Measurements from ENCODE around the gene ASB13. TPM values are rescaled to one million over a fixed set of nuclear protein-coding genes. Genes with fewer than 3 reads are reported as not detected.
A peak's percentile ranks its signal among the peaks of the same experiment; 100 is the strongest.

The ASB13 gene, protein sequence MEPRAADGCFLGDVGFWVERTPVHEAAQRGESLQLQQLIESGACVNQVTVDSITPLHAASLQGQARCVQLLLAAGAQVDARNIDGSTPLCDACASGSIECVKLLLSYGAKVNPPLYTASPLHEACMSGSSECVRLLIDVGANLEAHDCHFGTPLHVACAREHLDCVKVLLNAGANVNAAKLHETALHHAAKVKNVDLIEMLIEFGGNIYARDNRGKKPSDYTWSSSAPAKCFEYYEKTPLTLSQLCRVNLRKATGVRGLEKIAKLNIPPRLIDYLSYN
- total RNA-seq = 10.2 TPM
- long read RNA-seq, transcript ASB13-201 (6 exons, 2,699 nt) = major isoform, 18 of 22 reads
- long read RNA-seq, partial matches to known transcripts = 1 of 22 reads
- long read RNA-seq, other reads (novel, unspliced or antisense) = 3 of 22 reads

GRCh38 chr10:5666008-5666840 is at the start of gene ASB13:
Gene ASB13, minus strand, starts transcription at chr10:5666595. Its CDS starts 44 bp downstream, at chr10:5666551.
- peak; percentile 85 for DNase-seq (ENCODE audit: low spot score)
- intact Hi-C loops (cut with DNase I) = no loop called here

GRCh38 chr10:5711642-5712041 is 45.2 kb upstream of the ASB13 start:
- DNase-seq (ENCODE audit: low spot score) = no peak
- intact Hi-C loops (cut with DNase I) = no loop called here

- DNase-seq (ENCODE audit: low spot score) = no peak
- intact Hi-C loops (cut with DNase I) = no loop called here
Observed at GRCh38 chr10:5710859-5711258, 44.5 kb upstream of the ASB13 start.

DNA sequence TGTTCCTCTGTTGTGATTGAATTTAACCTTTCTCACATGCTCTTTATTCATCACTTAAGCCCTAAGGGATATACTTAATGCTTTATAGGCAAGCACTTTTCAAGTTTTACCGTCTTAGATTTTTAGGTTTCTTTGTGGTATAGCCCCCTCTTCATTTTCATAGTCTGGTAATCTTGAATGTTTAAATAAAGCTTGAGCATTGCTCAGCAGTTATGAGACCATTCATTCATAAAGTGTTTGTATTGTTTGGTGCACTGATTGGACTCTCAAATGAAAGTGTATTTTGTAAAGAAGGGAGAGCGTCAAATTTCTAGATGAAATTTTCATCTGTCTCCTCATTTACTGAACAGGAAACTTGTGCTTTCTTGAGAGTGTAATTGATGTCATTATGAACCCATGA is 43.5 kb upstream of the ASB13 start:
- intact Hi-C loops (cut with DNase I) = no loop called here
- DNase-seq (ENCODE audit: low spot score) = no peak

GRCh38 chr10:5708356-5708755 is 42.0 kb upstream of the ASB13 start:
- DNase-seq (ENCODE audit: low spot score) = no peak
- intact Hi-C loops (cut with DNase I) = no loop called here

GRCh38 chr10:5698062-5698461 is 31.7 kb upstream of the ASB13 start:
- DNase-seq (ENCODE audit: low spot score) = no peak
- intact Hi-C loops (cut with DNase I) = no loop called here

GRCh38 chr10:5697342-5697741 is 30.9 kb upstream of the ASB13 start:
- no peak for DNase-seq (ENCODE audit: low spot score)
- intact Hi-C loops (cut with DNase I) = no loop called here

GRCh38 chr10:5694573-5694972 is 28.2 kb upstream of the ASB13 start:
- intact Hi-C loops (cut with DNase I) = no loop called here
- DNase-seq (ENCODE audit: low spot score) = no peak

DNA sequence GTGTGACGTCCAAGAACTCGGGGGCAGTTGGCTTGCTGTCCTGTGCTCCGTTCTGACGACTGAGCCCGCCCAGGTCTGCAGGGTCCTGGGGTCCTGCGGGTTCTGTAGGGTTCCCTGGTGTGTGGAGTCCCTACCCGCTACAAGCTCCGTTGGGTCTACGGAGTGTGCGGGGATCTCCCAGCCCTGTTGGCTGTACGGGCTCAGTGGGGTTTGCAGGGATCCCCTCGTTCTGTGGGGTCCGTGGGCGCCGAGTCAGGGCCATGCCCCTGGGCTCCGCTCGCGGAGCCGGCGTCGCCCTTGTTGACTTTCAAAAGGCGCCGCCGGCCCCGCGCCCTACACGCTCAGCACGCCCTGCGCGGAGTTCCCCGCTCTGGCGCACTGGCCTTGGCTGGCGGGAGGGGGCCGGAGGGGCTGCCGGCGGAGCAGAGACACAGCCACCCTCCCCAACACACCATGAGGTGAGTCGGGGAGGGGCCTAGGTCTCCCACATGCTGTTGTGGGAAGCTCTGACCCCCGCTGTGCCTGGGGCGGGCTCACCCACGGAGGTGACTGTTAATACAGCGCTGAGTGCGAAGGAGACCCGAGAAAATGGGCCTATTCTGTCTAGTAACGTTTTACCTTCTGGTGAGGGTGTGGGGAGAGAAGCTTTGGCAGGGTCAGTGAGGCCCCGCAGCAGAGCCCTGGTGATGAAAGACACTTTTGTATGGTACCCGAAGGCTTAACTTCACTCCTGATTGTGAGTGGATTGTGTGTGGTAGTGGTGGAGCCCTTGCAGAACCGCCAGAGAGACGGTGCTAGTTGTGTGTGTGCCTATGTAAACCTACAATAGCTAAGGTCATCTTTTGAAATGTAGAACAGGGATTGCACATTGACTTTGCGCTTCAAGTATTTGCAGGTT is 26.3 kb upstream of the ASB13 start:
- peak; percentile 78 for DNase-seq (ENCODE audit: low spot score)
- intact Hi-C loops (cut with DNase I) = no loop called here

GRCh38 chr10:5691786-5692185 is 25.4 kb upstream of the ASB13 start:
- intact Hi-C loops (cut with DNase I) = no loop called here
- no peak for DNase-seq (ENCODE audit: low spot score)

GRCh38 chr10:5688587-5688986 is 22.2 kb upstream of the ASB13 start:
- DNase-seq (ENCODE audit: low spot score) = no peak
- intact Hi-C loops (cut with DNase I) = loop anchor here (10.0 kb wide), 1 partner anchor 66 kb away; no protein-coding TSS in a partner anchor

GRCh38 chr10:5685764-5686240 is 19.4 kb upstream of the ASB13 start:
- intact Hi-C loops (cut with DNase I) = loop anchor here (2.0 to 10.0 kb wide), 2 partner anchors 69 to 127 kb away; partner anchors contain the start of gene GDI2
- no peak for DNase-seq (ENCODE audit: low spot score)

- peak; percentile 79 for DNase-seq (ENCODE audit: low spot score)
- intact Hi-C loops (cut with DNase I) = loop anchor here (2.0 to 10.0 kb wide), 3 partner anchors 70 to 187 kb away; partner anchors contain the start of gene GDI2
Observed at GRCh38 chr10:5684971-5685763, 18.8 kb upstream of the ASB13 start.

DNA sequence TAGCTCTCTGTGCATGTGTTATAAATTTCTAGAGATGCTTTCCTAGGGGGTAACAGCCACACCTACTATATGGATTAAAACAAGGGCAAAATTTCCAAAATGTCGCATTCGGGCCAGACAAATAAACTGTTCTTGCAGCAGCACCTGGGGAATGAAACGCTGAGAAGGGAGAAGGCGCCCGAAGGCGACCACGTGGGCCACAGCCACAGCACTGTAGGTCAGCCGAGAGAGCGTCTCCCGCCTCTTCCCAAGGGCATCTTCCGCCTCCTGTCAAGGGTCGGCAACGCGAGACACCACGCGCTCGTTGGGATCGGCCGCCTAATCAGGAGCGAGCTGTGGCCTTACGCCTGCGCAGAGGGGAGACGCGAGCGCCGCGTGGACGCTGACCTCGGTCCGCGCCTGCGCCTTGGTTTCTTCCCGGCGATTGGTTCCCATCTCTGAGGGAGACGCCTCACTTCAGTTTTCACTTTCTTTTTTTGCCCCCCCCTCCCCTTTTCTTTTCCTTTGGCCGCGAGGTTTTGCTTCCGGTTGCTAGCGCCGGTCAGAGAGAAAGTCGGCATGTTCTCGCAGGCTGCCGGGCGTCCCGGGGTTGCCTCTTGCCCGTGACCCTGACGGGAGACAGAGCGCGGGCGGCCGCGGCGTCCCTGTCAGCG is 18.0 kb upstream of the ASB13 start, which contains the start of gene TASOR2:
TSS of gene TASOR2 (plus strand) at position 521 of the 653 bp plus-strand sequence. CDS start 35,805 bp downstream, outside the sequence.
- intact Hi-C loops (cut with DNase I) = loop anchor here (2.0 to 10.0 kb wide), 3 partner anchors 70 to 188 kb away; partner anchors contain the start of gene GDI2
- peak; percentile 99 for DNase-seq (ENCODE audit: low spot score)

GRCh38 chr10:5683065-5683464 is 16.7 kb upstream of the ASB13 start:
- DNase-seq (ENCODE audit: low spot score) = no peak
- intact Hi-C loops (cut with DNase I) = loop anchor here (5.0 to 10.0 kb wide), 2 partner anchors 72 to 189 kb away; no protein-coding TSS in a partner anchor

GRCh38 chr10:5681930-5682329 is 15.5 kb upstream of the ASB13 start:
- no peak for DNase-seq (ENCODE audit: low spot score)
- intact Hi-C loops (cut with DNase I) = loop anchor here (5.0 to 10.0 kb wide), 2 partner anchors 73 to 190 kb away; no protein-coding TSS in a partner anchor

GRCh38 chr10:5679606-5680005 is 13.2 kb upstream of the ASB13 start:
- intact Hi-C loops (cut with DNase I) = loop anchor here (5.0 to 10.0 kb wide), 2 partner anchors 75 to 193 kb away; no protein-coding TSS in a partner anchor
- DNase-seq (ENCODE audit: low spot score) = no peak

DNA sequence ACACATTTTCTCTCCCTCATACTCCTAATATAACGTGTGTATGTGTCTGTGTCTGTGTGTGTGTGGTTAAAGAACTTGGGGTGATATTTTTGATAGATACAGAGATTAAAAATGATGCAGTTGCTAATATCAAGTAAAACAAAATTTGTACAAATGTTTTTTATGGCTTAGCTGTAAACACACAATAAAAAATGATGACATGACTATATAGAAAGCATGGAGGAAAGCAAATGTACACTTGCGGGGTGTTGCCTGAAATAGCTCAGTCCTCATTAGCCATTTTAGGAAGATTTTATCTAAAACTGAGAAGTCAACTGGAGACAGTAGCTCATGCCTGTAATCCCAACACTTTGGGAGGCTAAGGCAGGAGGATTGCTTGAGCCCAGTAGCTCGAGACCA is 12.6 kb upstream of the ASB13 start:
- no peak for DNase-seq (ENCODE audit: low spot score)
- intact Hi-C loops (cut with DNase I) = no loop called here

Measured in cardiac septum (tissue), 1 donor.